HG02840 (cell line): ENCODE results near the gene OR5M11.
"Not testable (repeated sequence)": the region's sequence is repeated elsewhere in the genome, so short reads cannot be mapped to it uniquely, and the experiment has no call there.

Source experiments
- ATAC-seq: cut with Tn5 transposase; IDR thresholded peaks from one replicate; pipeline ENCODE4 v1.9.1; 2021; ENCODE audit warnings: mild to moderate bottlenecking, moderate library complexity, moderate number of reproducible peaks; ENCODE audit not compliant: unreplicated experiment, low FRiP score

Gene OR5M11

GRCh38 chr11:56543157-56543556 is at the start of gene OR5M11:
OR5M11 (minus strand) TSS chr11:56543257; CDS start chr11:56543257, 0 bp downstream.
- ATAC-seq: no peak

DNA sequence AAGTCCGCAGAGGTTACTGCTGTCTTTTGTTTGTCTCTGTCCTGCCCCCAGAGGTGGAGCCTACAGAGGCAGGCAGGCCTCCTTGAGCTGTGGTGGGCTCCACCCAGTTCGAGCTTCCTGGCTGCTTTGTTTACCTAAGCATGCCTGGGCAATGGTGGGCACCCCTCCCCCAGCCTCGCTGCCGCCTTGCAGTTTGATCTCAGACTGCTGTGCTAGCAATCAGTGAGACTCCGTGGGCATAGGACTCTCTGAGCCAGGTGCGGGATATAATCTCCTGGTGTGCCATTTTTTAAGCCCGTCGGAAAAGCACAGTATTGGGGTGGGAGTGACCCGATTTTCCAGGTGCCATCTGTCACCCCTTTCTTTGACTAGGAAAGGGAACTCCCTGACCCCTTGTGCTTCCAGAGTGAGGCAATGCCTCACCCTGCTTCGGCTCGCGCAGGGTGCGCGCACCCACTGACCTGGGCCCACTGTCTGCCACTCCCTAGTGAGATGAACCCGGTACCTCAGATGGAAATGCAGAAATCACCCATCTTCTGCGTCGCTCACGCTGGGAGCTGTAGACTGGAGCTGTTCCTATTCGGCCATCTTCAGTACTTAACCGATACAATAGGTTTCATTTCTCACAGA is 49.1 kb upstream of the OR5M11 start:
- ATAC-seq: not testable (repeated sequence)

GRCh38 chr11:56577621-56578020 is 34.6 kb upstream of the OR5M11 start, which contains the start of gene OR5M10:
OR5M10 (minus strand) TSS chr11:56577721; CDS start chr11:56577721, 0 bp downstream.
- ATAC-seq: no peak

GRCh38 chr11:56558574-56558973 is 15.5 kb upstream of the OR5M11 start:
- no peak for ATAC-seq

DNA sequence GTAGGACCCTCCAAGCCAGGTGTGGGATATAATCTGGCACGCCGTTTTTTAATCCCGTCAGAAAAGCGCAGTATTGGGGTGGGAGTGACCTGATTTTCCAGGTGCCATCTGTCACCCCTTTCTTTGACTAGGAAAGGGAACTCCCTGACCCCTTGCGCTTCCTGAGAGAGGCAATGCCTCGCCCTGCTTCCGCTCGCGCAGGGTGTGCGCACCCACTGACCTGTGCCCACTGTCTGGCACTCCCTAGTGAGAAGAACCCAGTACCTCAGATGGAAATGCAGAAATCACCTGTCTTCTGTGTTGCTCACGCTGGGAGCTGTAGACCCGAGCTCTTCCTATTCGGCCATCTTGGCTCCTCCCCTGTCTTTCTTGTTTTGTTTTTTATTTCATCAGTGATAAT is 11.6 kb upstream of the OR5M11 start:
- not testable (repeated sequence) for ATAC-seq

DNA sequence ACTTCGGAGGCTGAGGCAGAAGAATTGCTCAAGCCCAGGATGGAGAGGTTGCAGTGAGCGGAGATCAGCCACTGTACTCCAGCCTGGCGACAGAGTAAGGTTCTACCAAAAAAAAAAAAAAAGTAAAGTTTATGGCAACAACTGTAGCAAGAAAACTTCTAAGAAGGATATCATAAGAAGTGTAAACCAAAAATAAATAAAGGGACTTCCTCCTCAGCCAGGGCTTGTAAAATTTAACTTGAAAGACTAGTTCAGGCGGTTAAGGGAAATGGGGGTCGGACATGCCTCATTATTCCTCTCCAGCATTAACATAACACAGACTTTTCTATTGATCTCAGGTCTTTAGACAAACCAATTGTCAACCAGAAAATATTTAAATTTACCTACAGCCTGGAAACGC is 2.5 kb upstream of the OR5M11 start:
- ATAC-seq: no peak

- ATAC-seq: no peak
Measured at GRCh38 chr11:56543739-56544138, 682 bp upstream of the OR5M11 start.

DNA sequence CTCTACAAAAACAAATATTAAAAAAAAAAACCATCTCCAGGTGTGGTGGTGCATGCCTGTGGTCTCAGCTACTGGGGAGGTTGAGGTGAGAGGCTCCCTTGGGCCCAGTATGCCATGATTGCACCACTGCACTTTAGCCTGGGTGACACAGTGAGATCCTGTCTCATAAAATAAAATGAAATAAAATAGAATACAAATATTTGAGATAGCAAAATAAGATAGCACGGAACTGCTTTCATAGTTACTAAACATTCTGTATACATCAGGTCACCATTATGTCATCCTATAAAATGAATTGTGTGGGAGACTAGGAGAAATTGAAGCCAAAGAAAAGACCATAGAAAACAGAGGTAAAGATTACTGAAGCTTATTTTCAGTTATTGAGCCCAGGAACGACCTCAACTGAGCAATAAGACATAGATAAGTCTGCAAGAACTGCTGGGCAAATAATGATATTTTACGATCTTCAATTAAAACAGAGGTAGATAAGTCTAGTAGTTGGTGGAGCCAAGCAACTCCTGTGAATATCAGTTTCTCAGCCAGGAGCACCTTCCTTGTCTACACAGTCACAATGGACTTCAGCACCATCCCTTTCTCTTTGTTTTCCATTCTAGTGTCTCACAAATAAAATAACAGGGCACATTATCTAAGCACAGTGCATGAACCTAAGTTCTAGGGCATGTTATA is 9.9 kb downstream of the OR5M11 start:
- ATAC-seq: no peak

DNA sequence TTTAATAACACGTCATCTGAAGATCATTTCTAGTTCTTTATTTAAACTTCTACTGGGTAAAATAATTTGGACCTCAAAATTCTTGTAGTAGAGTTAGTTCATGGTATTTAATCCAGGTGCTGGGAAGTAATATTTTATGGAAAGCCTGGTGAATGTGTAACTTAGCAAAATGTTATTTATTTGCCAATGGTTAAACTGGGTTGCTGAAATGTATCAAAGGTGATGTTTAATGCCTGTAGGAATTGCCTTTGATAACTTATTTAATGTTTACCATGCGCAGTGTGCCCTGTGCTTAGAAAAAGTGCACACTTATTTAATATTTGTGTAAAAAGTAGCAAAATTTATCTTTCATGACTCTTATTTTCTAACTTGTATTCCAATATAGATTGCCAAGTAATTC is 11.2 kb downstream of the OR5M11 start:
- no peak for ATAC-seq

- ATAC-seq: no peak
Measured at GRCh38 chr11:56522008-56522407, 21.0 kb downstream of the OR5M11 start.

DNA sequence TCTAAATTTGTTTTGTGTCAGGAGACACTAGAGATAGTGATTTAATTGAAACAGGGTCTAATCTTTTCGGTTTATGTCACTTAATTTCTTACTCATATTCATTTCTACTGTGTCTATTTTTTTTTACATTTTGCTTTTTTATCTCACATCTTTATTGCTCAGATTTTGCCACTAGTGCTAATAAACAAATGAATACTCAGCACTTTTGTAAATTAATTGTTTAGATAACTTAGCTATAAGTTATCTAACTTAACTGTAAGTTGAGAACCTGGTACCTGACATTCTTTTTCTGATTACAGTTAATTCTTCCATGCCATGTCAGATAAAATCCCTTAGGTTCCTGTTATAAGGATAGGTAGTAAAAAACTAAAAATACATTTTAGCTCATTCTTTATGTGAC is 29.8 kb downstream of the OR5M11 start:
- no peak for ATAC-seq

- ATAC-seq: no peak
Measured at GRCh38 chr11:56509439-56509838, 33.6 kb downstream of the OR5M11 start.

DNA sequence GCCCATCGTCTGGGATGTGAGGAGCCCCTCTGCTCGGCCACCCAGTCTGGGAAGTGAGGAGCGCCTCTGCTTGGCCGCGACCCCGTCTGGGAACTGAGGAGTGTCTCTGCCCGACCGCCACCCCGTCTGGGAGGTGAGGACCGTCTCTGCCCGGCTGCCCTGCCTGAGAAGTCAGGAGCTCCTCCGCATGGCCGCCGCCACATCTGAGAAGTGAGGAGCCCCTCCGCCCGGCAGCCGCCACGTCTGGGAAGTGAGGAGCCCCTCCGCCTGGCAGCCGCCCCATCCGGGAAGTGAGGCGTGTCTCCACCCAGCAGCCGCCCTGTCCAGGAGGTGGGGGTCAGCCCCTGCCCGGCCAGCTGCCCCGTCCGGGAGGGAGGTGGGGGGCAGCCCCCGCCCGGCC is 46.0 kb downstream of the OR5M11 start:
- ATAC-seq: no peak

DNA sequence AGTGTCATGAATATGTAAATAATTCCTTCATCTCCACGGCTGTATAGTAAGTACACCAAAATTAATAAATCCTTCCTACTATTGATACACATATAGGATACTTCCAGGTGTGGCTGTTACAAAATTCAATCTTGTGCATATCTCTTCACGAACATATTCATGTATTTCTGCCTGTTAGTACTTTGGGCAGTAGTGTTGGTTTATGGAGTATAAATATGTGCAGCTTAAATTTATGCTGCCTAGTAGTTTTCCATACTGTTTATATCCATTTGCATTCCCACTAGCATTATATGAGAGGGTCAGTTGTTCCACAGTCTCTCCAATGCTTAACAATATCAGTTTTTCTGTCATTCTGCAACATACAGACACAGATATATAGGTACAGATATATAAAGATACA is 47.9 kb downstream of the OR5M11 start:
- ATAC-seq: no peak
